GM19467 (cell line): ENCODE results near the gene HIP1.
"Not testable (repeated sequence)": the region's sequence is repeated elsewhere in the genome, so short reads cannot be mapped to it uniquely, and the experiment has no call there.

ENCODE experiments used
- ATAC-seq: cut with Tn5 transposase; IDR thresholded peaks from one replicate; pipeline ENCODE4 v1.9.1; 2021; ENCODE audit warnings: mild to moderate bottlenecking, moderate library complexity; ENCODE audit not compliant: unreplicated experiment

HIP1 gene

GRCh38 chr7:75738604-75738974, at the start of gene HIP1:
Gene HIP1, minus strand, starts transcription at chr7:75738941. Its CDS starts 21 bp downstream, at chr7:75738920.
- peak; percentile 5 for ATAC-seq

GRCh38 chr7:75788154-75788847, 49.6 kb upstream of the HIP1 start:
- ATAC-seq, result not testable (repeated sequence)

GRCh38 chr7:75783058-75783457, 44.3 kb upstream of the HIP1 start:
- ATAC-seq, result not testable (repeated sequence)

GRCh38 chr7:75780647-75781273, 42.0 kb upstream of the HIP1 start:
- ATAC-seq, result not testable (repeated sequence)

GRCh38 chr7:75779516-75779915, 40.8 kb upstream of the HIP1 start:
- not testable (repeated sequence) for ATAC-seq

- not testable (repeated sequence) for ATAC-seq
Measured at GRCh38 chr7:75779035-75779434, 40.3 kb upstream of the HIP1 start.

GRCh38 chr7:75776295-75776971, 37.7 kb upstream of the HIP1 start:
- ATAC-seq, result no peak

GRCh38 chr7:75773958-75774357, 35.2 kb upstream of the HIP1 start:
- ATAC-seq, result not testable (repeated sequence)

- ATAC-seq, result no peak
Measured at GRCh38 chr7:75772081-75773077, 33.6 kb upstream of the HIP1 start, which contains the start of gene CCL26. Gene CCL26, minus strand, starts transcription at chr7:75772211. Its CDS starts 35 bp downstream, at chr7:75772176.

GRCh38 chr7:75771224-75771623, 32.5 kb upstream of the HIP1 start:
- ATAC-seq, result no peak

- no peak for ATAC-seq
Measured at GRCh38 chr7:75762350-75762917, 23.7 kb upstream of the HIP1 start.

GRCh38 chr7:75761801-75762200, 23.1 kb upstream of the HIP1 start:
- not testable (repeated sequence) for ATAC-seq

- no peak for ATAC-seq
Measured at GRCh38 chr7:75758491-75758890, 19.8 kb upstream of the HIP1 start.

GRCh38 chr7:75757860-75758259, 19.1 kb upstream of the HIP1 start:
- no peak for ATAC-seq

GRCh38 chr7:75756991-75757676, 18.4 kb upstream of the HIP1 start:
- no peak for ATAC-seq

- ATAC-seq, result no peak
Measured at GRCh38 chr7:75756206-75756990, 17.7 kb upstream of the HIP1 start.

- no peak for ATAC-seq
Measured at GRCh38 chr7:75743455-75743859, 4.7 kb upstream of the HIP1 start.

- no peak for ATAC-seq
Measured at GRCh38 chr7:75740846-75741497, 2.2 kb upstream of the HIP1 start.
